ENCODE results near the gene ITPK1. TPM values are rescaled to one million over a fixed set of nuclear protein-coding genes. Genes with fewer than 3 reads are reported as not detected.

ITPK1 gene
- total and polyA plus RNA-seq, 2 experiments from 2014 or later = 33.0 to 42.9 TPM

- Histone ChIP-seq H3K27ac (no peak overlapping the region), H3K27me3 (peaks cover 26% of the 10 kb centered on the region), H3K4me3 (no peak overlapping the region), H3K4me1 (ENCODE audit: low read depth) (no peaks in the 10 kb centered on the region), H3K36me3 (no peaks in the 10 kb centered on the region), H3K9me3 (ENCODE audit: low read depth) (no peaks in the 10 kb centered on the region)
- no peak for DNase-seq (ENCODE audit: low read depth in 1 of 2, low spot score in 1 of 2)
- TF ChIP-seq CTCF (IDR thresholded peaks at IDR 0.05; ENCODE audit: low read depth, low read length) = no peak
Measured at GRCh38 chr14:92923744-92924103, 192.0 kb downstream of the ITPK1 start.

GRCh38 chr14:92922883-92923743, 192.6 kb downstream of the ITPK1 start, which contains the start of gene CHGA:
CHGA (plus strand) TSS chr14:92923150; CDS start chr14:92923360, 210 bp downstream.
- no peak for TF ChIP-seq CTCF (IDR thresholded peaks at IDR 0.05; ENCODE audit: low read depth, low read length)
- peak within 1 kb of the TSS; percentile 59 for H3K4me3 ChIP-seq
- peak; percentile 55 to 91 for DNase-seq (ENCODE audit: low read depth in 1 of 2, low spot score in 1 of 2)
- H3K9me3 ChIP-seq (ENCODE audit: low read depth) = no peaks in the 10 kb centered on the region
- H3K4me1 ChIP-seq (ENCODE audit: low read depth) = no peaks in the 10 kb centered on the region
- no peaks in the 10 kb centered on the region for H3K36me3 ChIP-seq
- no peak within 1 kb of the TSS for H3K27ac ChIP-seq
- peaks cover 26% of the 10 kb centered on the region for H3K27me3 ChIP-seq

- Histone ChIP-seq H3K9me3 (ENCODE audit: low read depth) (no peaks in the 10 kb centered on the region), H3K27ac (no peak overlapping the region), H3K36me3 (no peaks in the 10 kb centered on the region), H3K4me3 (no peak overlapping the region), H3K27me3 (peaks cover 26% of the 10 kb centered on the region), H3K4me1 (ENCODE audit: low read depth) (no peaks in the 10 kb centered on the region)
- no peak for TF ChIP-seq CTCF (IDR thresholded peaks at IDR 0.05; ENCODE audit: low read depth, low read length)
- DNase-seq (ENCODE audit: low read depth in 1 of 2, low spot score in 1 of 2) = no peak
Measured at GRCh38 chr14:92922155-92922735, 193.5 kb downstream of the ITPK1 start.

GRCh38 chr14:92920001-92920400, 195.7 kb downstream of the ITPK1 start:
- H3K36me3 ChIP-seq = no peaks in the 10 kb centered on the region
- no peak overlapping the region for H3K4me3 ChIP-seq
- H3K27me3 ChIP-seq = peaks cover 40% of the 10 kb centered on the region
- no peak overlapping the region for H3K27ac ChIP-seq
- H3K9me3 ChIP-seq (ENCODE audit: low read depth) = no peaks in the 10 kb centered on the region
- no peak for DNase-seq (ENCODE audit: low read depth in 1 of 2, low spot score in 1 of 2)
- no peak for TF ChIP-seq CTCF (IDR thresholded peaks at IDR 0.05; ENCODE audit: low read depth, low read length)
- H3K4me1 ChIP-seq (ENCODE audit: low read depth) = no peaks in the 10 kb centered on the region

GRCh38 chr14:92917956-92918355, 197.8 kb downstream of the ITPK1 start:
- Histone ChIP-seq H3K27me3 (peaks cover 40% of the 10 kb centered on the region), H3K27ac (no peak overlapping the region), H3K4me3 (no peak overlapping the region), H3K4me1 (ENCODE audit: low read depth) (no peaks in the 10 kb centered on the region), H3K36me3 (no peaks in the 10 kb centered on the region), H3K9me3 (ENCODE audit: low read depth) (no peaks in the 10 kb centered on the region)
- no peak for DNase-seq (ENCODE audit: low read depth in 1 of 2, low spot score in 1 of 2)
- TF ChIP-seq CTCF (IDR thresholded peaks at IDR 0.05; ENCODE audit: low read depth, low read length) = no peak
